ENCODE data around the gene SLK. TPM values are rescaled to one million over a fixed set of nuclear protein-coding genes. Genes with fewer than 3 reads are reported as not detected.

The SLK gene
- total RNA-seq, 2 experiments from 2014 or later, result 19.4 to 19.9 TPM

DNA sequence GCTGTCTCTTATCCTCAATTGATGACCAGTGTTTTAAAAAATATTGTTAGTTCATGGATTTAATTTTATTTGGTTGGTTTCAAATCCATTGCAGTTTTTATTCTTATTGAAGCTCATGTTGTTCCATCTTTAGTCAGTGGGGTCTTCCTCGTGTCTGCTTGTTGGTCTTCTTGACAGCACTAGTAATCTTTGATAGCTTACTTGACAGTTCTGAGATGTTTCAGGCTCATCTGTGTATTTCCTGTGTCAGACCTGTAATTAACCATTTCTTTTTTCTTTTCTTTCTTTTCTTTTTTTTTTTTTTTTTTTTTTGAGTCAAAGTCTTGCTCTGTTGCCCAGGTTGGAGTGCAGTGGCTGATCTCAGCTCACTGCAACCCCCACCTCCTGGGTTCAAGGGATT, 28.2 kb downstream of the SLK start:
- no peaks in the 10 kb centered on the region for H3K9me3 ChIP-seq (ENCODE audit: low read length)
- CTCF ChIA-PET (ENCODE audit: unreplicated experiment), result no interaction called here
- no peak for DNase-seq (ENCODE audit: low spot score)
- no peak overlapping the region for H2AFZ ChIP-seq (ENCODE audit: low read length)
- TF ChIP-seq, protein P1, sequence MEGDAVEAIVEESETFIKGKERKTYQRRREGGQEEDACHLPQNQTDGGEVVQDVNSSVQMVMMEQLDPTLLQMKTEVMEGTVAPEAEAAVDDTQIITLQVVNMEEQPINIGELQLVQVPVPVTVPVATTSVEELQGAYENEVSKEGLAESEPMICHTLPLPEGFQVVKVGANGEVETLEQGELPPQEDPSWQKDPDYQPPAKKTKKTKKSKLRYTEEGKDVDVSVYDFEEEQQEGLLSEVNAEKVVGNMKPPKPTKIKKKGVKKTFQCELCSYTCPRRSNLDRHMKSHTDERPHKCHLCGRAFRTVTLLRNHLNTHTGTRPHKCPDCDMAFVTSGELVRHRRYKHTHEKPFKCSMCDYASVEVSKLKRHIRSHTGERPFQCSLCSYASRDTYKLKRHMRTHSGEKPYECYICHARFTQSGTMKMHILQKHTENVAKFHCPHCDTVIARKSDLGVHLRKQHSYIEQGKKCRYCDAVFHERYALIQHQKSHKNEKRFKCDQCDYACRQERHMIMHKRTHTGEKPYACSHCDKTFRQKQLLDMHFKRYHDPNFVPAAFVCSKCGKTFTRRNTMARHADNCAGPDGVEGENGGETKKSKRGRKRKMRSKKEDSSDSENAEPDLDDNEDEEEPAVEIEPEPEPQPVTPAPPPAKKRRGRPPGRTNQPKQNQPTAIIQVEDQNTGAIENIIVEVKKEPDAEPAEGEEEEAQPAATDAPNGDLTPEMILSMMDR (conservative IDR thresholded peaks at IDR 0.05; ENCODE audit: low read length), result no peak
- no peak for TF ChIP-seq EZH2phosphoT487 (IDR thresholded peaks at IDR 0.05; ENCODE audit: borderline replicate concordance, low read depth, low read length)
- intact Hi-C loops (cut with micrococcal nuclease; ENCODE audit: unreplicated experiment), result no loop called here
- H3K36me3 ChIP-seq (ENCODE audit: insufficient read depth, low read length), result peaks cover 16% of the 10 kb centered on the region
- no peak overlapping the region for H3K4me3 ChIP-seq (ENCODE audit: low read depth, low read length, poor library complexity, severe bottlenecking)
- H3K27ac ChIP-seq (ENCODE audit: low read depth, low read length, poor library complexity, severe bottlenecking), result no peak overlapping the region
- no peaks in the 10 kb centered on the region for H3K4me1 ChIP-seq (ENCODE audit: insufficient read depth, low read length, poor library complexity, severe bottlenecking)
- H3K4me2 ChIP-seq (ENCODE audit: low read length), result no peak overlapping the region
- H3K9me2 ChIP-seq (ENCODE audit: insufficient read depth, low read length), result no peaks in the 10 kb centered on the region
- POLR2A ChIA-PET, result interaction anchor here (0.6 to 1.1 kb wide), 2 partner anchors 184 to 319 kb away, joined by 3 to 4 read pairs; no protein-coding TSS in a partner anchor
- no peaks in the 10 kb centered on the region for H3K79me2 ChIP-seq (ENCODE audit: insufficient read depth, low read depth, low read length)
- no TSS peak for BruUV-seq (replicated peaks)
- no peaks in the 10 kb centered on the region for H4K20me1 ChIP-seq (ENCODE audit: insufficient read depth, low read length)

DNA sequence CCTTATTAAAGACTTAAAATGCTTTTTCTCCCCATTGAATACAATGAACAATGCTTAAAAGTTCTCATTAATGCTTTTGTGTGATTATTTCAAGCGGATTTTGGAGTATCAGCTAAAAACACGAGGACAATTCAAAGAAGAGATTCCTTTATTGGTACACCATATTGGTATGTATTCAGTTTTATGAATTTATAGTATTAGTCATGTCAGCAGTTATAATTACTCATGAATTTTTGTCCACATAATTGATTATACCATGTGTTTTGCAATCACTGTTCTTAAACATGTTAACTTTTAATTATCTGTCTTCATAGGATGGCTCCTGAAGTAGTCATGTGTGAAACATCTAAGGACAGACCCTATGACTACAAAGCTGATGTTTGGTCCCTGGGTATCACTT, 31.9 kb downstream of the SLK start:
- no peaks in the 10 kb centered on the region for H3K4me1 ChIP-seq (ENCODE audit: insufficient read depth, low read length, poor library complexity, severe bottlenecking)
- BruUV-seq (replicated peaks), result no TSS peak
- H4K20me1 ChIP-seq (ENCODE audit: insufficient read depth, low read length), result no peaks in the 10 kb centered on the region
- peaks cover 39% of the 10 kb centered on the region for H3K36me3 ChIP-seq (ENCODE audit: insufficient read depth, low read length)
- TF ChIP-seq, protein P1 (conservative IDR thresholded peaks at IDR 0.05; ENCODE audit: low read length), result no peak
- no peak for TF ChIP-seq EZH2phosphoT487 (IDR thresholded peaks at IDR 0.05; ENCODE audit: borderline replicate concordance, low read depth, low read length)
- no peak overlapping the region for H3K27ac ChIP-seq (ENCODE audit: low read depth, low read length, poor library complexity, severe bottlenecking)
- intact Hi-C loops (cut with micrococcal nuclease; ENCODE audit: unreplicated experiment), result no loop called here
- no peak overlapping the region for H3K4me3 ChIP-seq (ENCODE audit: low read depth, low read length, poor library complexity, severe bottlenecking)
- no peak overlapping the region for H2AFZ ChIP-seq (ENCODE audit: low read length)
- no peaks in the 10 kb centered on the region for H3K9me2 ChIP-seq (ENCODE audit: insufficient read depth, low read length)
- ChIA-PET POLR2A (no interaction called here), CTCF (ENCODE audit: unreplicated experiment) (no interaction called here)
- no peak overlapping the region for H3K4me2 ChIP-seq (ENCODE audit: low read length)
- H3K9me3 ChIP-seq (ENCODE audit: low read length), result no peaks in the 10 kb centered on the region
- no peak for DNase-seq (ENCODE audit: low spot score)
- H3K79me2 ChIP-seq (ENCODE audit: insufficient read depth, low read depth, low read length), result no peaks in the 10 kb centered on the region

DNA sequence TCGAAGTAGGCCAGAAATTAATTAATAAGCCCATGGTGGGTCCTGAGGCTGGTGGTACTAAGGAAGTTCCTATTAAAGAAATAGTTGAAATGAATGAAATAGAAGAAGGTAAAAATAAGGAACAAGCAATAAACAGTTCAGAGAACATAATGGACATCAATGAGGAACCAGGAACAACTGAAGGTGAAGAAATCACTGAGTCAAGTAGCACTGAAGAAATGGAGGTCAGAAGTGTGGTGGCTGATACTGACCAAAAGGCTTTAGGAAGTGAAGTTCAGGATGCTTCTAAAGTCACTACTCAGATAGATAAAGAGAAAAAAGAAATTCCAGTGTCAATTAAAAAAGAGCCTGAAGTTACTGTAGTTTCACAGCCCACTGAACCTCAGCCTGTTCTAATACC, 36.0 kb downstream of the SLK start:
- intact Hi-C loops (cut with micrococcal nuclease; ENCODE audit: unreplicated experiment), result no loop called here
- CTCF ChIA-PET (ENCODE audit: unreplicated experiment), result no interaction called here
- Histone ChIP-seq H3K79me2 (ENCODE audit: insufficient read depth, low read depth, low read length) (no peaks in the 10 kb centered on the region), H3K36me3 (ENCODE audit: insufficient read depth, low read length) (peaks cover 52% of the 10 kb centered on the region), H3K4me2 (ENCODE audit: low read length) (no peak overlapping the region), H2AFZ (ENCODE audit: low read length) (no peak overlapping the region), H3K9me3 (ENCODE audit: low read length) (no peaks in the 10 kb centered on the region), H3K4me3 (ENCODE audit: low read depth, low read length, poor library complexity, severe bottlenecking) (no peak overlapping the region), H3K9me2 (ENCODE audit: insufficient read depth, low read length) (no peaks in the 10 kb centered on the region), H4K20me1 (ENCODE audit: insufficient read depth, low read length) (no peaks in the 10 kb centered on the region), H3K27ac (ENCODE audit: low read depth, low read length, poor library complexity, severe bottlenecking) (no peak overlapping the region), H3K4me1 (ENCODE audit: insufficient read depth, low read length, poor library complexity, severe bottlenecking) (no peaks in the 10 kb centered on the region)
- POLR2A ChIA-PET, result no interaction called here
- no peak for DNase-seq (ENCODE audit: low spot score)
- BruUV-seq (replicated peaks), result no TSS peak
- TF ChIP-seq, protein P1 (conservative IDR thresholded peaks at IDR 0.05; ENCODE audit: low read length), result no peak
- TF ChIP-seq EZH2phosphoT487 (IDR thresholded peaks at IDR 0.05; ENCODE audit: borderline replicate concordance, low read depth, low read length), result no peak
